ENCODE results near the gene ZDHHC11B.

The ZDHHC11B gene

GRCh38 chr5:757346-757930 is 27.1 kb downstream of the ZDHHC11B start:
- Histone ChIP-seq H3K4me1 (ENCODE audit: control insufficient read depth, insufficient read depth, low read length) (no peaks in the 10 kb centered on the region), H3K9me3 (ENCODE audit: control insufficient read depth, insufficient read depth, low read depth, low read length) (no peaks in the 10 kb centered on the region), H3K27ac (ENCODE audit: extremely low read depth, low read depth, low read length) (no peak overlapping the region), H3K36me3 (ENCODE audit: control insufficient read depth in 2 of 2, insufficient read depth in 1 of 2, low read length in 2 of 2) (no peaks in the 10 kb centered on the region), H3K4me3 (ENCODE audit: low read depth, low read length) (no peak overlapping the region)
- POLR2A ChIA-PET: no interaction called here
- CTCF ChIA-PET: no interaction called here
- no peak for TF ChIP-seq ZNF223 (tag by site-specific recombination; IDR thresholded peaks at IDR 0.05)
- no peak for TF ChIP-seq ZNF785 (tag by site-specific recombination; IDR thresholded peaks at IDR 0.05)
- no peak for TF ChIP-seq ZNF394 (tag by site-specific recombination; IDR thresholded peaks at IDR 0.05; ENCODE audit: borderline replicate concordance)
- no peak for TF ChIP-seq ZNF585B (tag by site-specific recombination; IDR thresholded peaks at IDR 0.05)
- no peak for TF ChIP-seq ZSCAN5A (tag by site-specific recombination; IDR thresholded peaks at IDR 0.05)
- no peak for TF ChIP-seq INSM2 (tag by site-specific recombination; IDR thresholded peaks at IDR 0.05)
- no peak for TF ChIP-seq GLI4 (tag by site-specific recombination; IDR thresholded peaks at IDR 0.05)
- no peak for TF ChIP-seq ZNF548 (tag by site-specific recombination; IDR thresholded peaks at IDR 0.05)
- TF ChIP-seq ZNF266 (tag by site-specific recombination; IDR thresholded peaks at IDR 0.05; ENCODE audit: low read depth): no peak
- no peak for TF ChIP-seq ZNF76 (tag by site-specific recombination; IDR thresholded peaks at IDR 0.05; ENCODE audit: borderline replicate concordance, low read depth)
- no peak for TF ChIP-seq ZNF335 (tag by site-specific recombination; conservative IDR thresholded peaks at IDR 0.05)
- no peak for TF ChIP-seq ZNF391 (tag by site-specific recombination; IDR thresholded peaks at IDR 0.05; ENCODE audit: borderline replicate concordance, low read depth)
- no peak for TF ChIP-seq ZNF513 (tag by site-specific recombination; IDR thresholded peaks at IDR 0.05)
- no peak for TF ChIP-seq ZBTB6 (tag by site-specific recombination; IDR thresholded peaks at IDR 0.05)
- TF ChIP-seq GLIS1 (tag by site-specific recombination; IDR thresholded peaks at IDR 0.05): no peak

GRCh38 chr5:756865-757345 is 27.6 kb downstream of the ZDHHC11B start:
- H3K36me3 ChIP-seq (ENCODE audit: control insufficient read depth in 2 of 2, insufficient read depth in 1 of 2, low read length in 2 of 2): no peaks in the 10 kb centered on the region
- no peak overlapping the region for H3K27ac ChIP-seq (ENCODE audit: extremely low read depth, low read depth, low read length)
- ChIA-PET CTCF (no interaction called here), POLR2A (no interaction called here)
- no peaks in the 10 kb centered on the region for H3K9me3 ChIP-seq (ENCODE audit: control insufficient read depth, insufficient read depth, low read depth, low read length)
- no peak overlapping the region for H3K4me3 ChIP-seq (ENCODE audit: low read depth, low read length)
- no peaks in the 10 kb centered on the region for H3K4me1 ChIP-seq (ENCODE audit: control insufficient read depth, insufficient read depth, low read length)
- TF ChIP-seq REST (tag by site-specific recombination; IDR thresholded peaks at IDR 0.05) (no peak), ZNF398 (tag by site-specific recombination; IDR thresholded peaks at IDR 0.05) (no peak), SCRT1 (tag by site-specific recombination; IDR thresholded peaks at IDR 0.05; ENCODE audit: borderline replicate concordance) (no peak), ZNF423 (tag by site-specific recombination; IDR thresholded peaks at IDR 0.05) (no peak), INSM2 (tag by site-specific recombination; IDR thresholded peaks at IDR 0.05) (no peak), ZNF501 (tag by site-specific recombination; IDR thresholded peaks at IDR 0.05) (no peak), ZNF394 (tag by site-specific recombination; IDR thresholded peaks at IDR 0.05; ENCODE audit: borderline replicate concordance) (no peak), ZNF324 (tag by site-specific recombination; IDR thresholded peaks at IDR 0.05) (no peak)
